Heart left ventricle (tissue), 13 donors: ENCODE results near the gene HSPA6.

ENCODE experiments used
- POLR2A ChIP-seq, 2 donors: fragments of 450-650 bp; IDR thresholded peaks; one replicate each; pipeline ENCODE4 v1.6.1; 2017; ENCODE audit warnings: antibody characterized with exemption in 2 of 2, mild to moderate bottlenecking in 2 of 2, moderate library complexity in 2 of 2
- TF ChIP-seq, protein P1 (sequence below), 12 donors: fragments of 200-600 bp; sonication (generic) in 4 of 12; IDR thresholded peaks; one replicate each; pipeline versions ENCODE4 v1.5.0 to v1.8.0; 2018 to 2022; ENCODE audit warnings: antibody characterized with exemption in 12 of 12, mild to moderate bottlenecking in 5 of 12
- donor health status: ischemic (EF 13 %, LVEDD 7.1; RV severe dilation, severe dysfunction).
- donor health status: DM: no; HTN: yes; CAD: no.
- donor health status: DM: no; HTN: no; CAD: no.
- donor health status: ischemic (EF 25% LVEDD 6.9; RV normal size, moderate dysfunction).
- donor health status: ischemic (EF 25% LVEDD 5.7; RV mildly dilated, moderate dysfunction).
- donor health status: ischemic (EF 35%, LVEDD 5.7; RV mildly dilated, moderate dysfunction).
- donor health status: nonischemic (EF 11% LVEDD 7.7; RV severe dilation, severe dysfunction).
- donor health status: DM: yes; HTN: yes; CAD: no.
- donor health status: PGD.
- donor health status: ischemic (EF 29% LVEDD 5.4; RV normal size, mild dysfunction).
- donor health status: nonischemic (EF 23%, LVEDD 6.1; RV moderate dilation, normal function).

DNA sequence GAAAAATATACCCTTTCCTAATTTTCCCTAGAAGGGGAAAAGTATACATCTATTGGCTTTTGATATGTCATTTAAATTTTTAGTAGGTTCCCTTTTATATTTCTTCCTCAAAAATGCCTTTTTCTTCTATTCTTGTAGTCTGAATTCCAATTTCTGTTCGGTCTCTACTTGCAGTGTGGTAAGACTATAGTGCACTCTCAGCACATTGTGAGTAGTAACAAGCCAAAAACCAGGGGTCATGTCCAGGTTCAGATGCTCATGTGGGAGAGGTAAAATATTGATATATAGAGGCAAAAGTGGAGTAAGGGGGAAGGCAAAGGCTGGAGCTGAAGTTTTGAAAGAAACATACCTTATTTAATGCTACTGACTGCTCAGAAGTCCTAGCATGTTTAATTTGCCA, 23.1 kb upstream of the HSPA6 start:
- TF ChIP-seq, protein P1, sequence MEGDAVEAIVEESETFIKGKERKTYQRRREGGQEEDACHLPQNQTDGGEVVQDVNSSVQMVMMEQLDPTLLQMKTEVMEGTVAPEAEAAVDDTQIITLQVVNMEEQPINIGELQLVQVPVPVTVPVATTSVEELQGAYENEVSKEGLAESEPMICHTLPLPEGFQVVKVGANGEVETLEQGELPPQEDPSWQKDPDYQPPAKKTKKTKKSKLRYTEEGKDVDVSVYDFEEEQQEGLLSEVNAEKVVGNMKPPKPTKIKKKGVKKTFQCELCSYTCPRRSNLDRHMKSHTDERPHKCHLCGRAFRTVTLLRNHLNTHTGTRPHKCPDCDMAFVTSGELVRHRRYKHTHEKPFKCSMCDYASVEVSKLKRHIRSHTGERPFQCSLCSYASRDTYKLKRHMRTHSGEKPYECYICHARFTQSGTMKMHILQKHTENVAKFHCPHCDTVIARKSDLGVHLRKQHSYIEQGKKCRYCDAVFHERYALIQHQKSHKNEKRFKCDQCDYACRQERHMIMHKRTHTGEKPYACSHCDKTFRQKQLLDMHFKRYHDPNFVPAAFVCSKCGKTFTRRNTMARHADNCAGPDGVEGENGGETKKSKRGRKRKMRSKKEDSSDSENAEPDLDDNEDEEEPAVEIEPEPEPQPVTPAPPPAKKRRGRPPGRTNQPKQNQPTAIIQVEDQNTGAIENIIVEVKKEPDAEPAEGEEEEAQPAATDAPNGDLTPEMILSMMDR (IDR thresholded peaks at IDR 0.05): no peak
- no peak for TF ChIP-seq POLR2A (IDR thresholded peaks at IDR 0.05)
